HG02571 (cell line): Measurements from ENCODE around the gene ACOT12.

Source experiments
- ATAC-seq: cut with Tn5 transposase; IDR thresholded peaks from one replicate; pipeline ENCODE4 v1.9.1; 2021; ENCODE audit warnings: mild to moderate bottlenecking, moderate library complexity; ENCODE audit not compliant: unreplicated experiment

ACOT12 gene

GRCh38 chr5:81401266-81401665, 7.3 kb upstream of the ACOT12 start:
- no peak for ATAC-seq

- ATAC-seq, result no peak
These were observed 6.4 kb upstream of the ACOT12 start for GRCh38 chr5:81400375-81400774.

GRCh38 chr5:81398741-81399140, 4.8 kb upstream of the ACOT12 start:
- no peak for ATAC-seq

GRCh38 chr5:81397176-81397575, 3.2 kb upstream of the ACOT12 start:
- no peak for ATAC-seq

GRCh38 chr5:81395262-81395661, 1.3 kb upstream of the ACOT12 start:
- ATAC-seq, result no peak

- no peak for ATAC-seq
These were observed 528 bp downstream of the ACOT12 start for GRCh38 chr5:81393430-81393782.

- no peak for ATAC-seq
These were observed 4.9 kb downstream of the ACOT12 start for GRCh38 chr5:81389025-81389424.

GRCh38 chr5:81388169-81388568, 5.8 kb downstream of the ACOT12 start:
- no peak for ATAC-seq

- no peak for ATAC-seq
These were observed 10.1 kb downstream of the ACOT12 start for GRCh38 chr5:81383867-81384266.

- ATAC-seq, result no peak
These were observed 22.5 kb downstream of the ACOT12 start for GRCh38 chr5:81371354-81371876.

GRCh38 chr5:81370912-81371311, 23.0 kb downstream of the ACOT12 start:
- ATAC-seq, result no peak

- ATAC-seq, result no peak
These were observed 28.4 kb downstream of the ACOT12 start for GRCh38 chr5:81365541-81365940.

- no peak for ATAC-seq
These were observed 30.7 kb downstream of the ACOT12 start for GRCh38 chr5:81363093-81363871.

- no peak for ATAC-seq
These were observed 32.3 kb downstream of the ACOT12 start for GRCh38 chr5:81361600-81361999.

- ATAC-seq, result no peak
These were observed 33.3 kb downstream of the ACOT12 start for GRCh38 chr5:81360640-81361039.

GRCh38 chr5:81359881-81360280, 34.1 kb downstream of the ACOT12 start:
- no peak for ATAC-seq

GRCh38 chr5:81359108-81359507, 34.8 kb downstream of the ACOT12 start:
- no peak for ATAC-seq

- no peak for ATAC-seq
These were observed 38.4 kb downstream of the ACOT12 start for GRCh38 chr5:81355291-81356251.

GRCh38 chr5:81354093-81354492, 39.8 kb downstream of the ACOT12 start:
- ATAC-seq, result no peak

- ATAC-seq, result no peak
These were observed 40.7 kb downstream of the ACOT12 start for GRCh38 chr5:81353189-81353588.

GRCh38 chr5:81350507-81350906, 43.4 kb downstream of the ACOT12 start:
- ATAC-seq, result no peak

- no peak for ATAC-seq
These were observed 44.8 kb downstream of the ACOT12 start for GRCh38 chr5:81349161-81349560.
